ENCODE measurements around the gene ATP1B3.
A peak's percentile ranks its signal among the peaks of the same experiment; 100 is the strongest.

ATP1B3 gene

GRCh38 chr3:141860766-141861513 lies 15.5 kb upstream of the ATP1B3 start:
- DNase-seq = no peak

- no peak for DNase-seq
These were observed 14.1 kb upstream of the ATP1B3 start for GRCh38 chr3:141862279-141862816.

- no peak for DNase-seq
These were observed 13.0 kb upstream of the ATP1B3 start for GRCh38 chr3:141863491-141863890.

GRCh38 chr3:141864281-141864970 lies 12.0 kb upstream of the ATP1B3 start:
- DNase-seq = no peak

GRCh38 chr3:141865101-141865500 lies 11.3 kb upstream of the ATP1B3 start:
- DNase-seq = no peak

GRCh38 chr3:141870091-141870687 lies 6.3 kb upstream of the ATP1B3 start:
- no peak for DNase-seq

GRCh38 chr3:141875374-141875892 lies 1.0 kb upstream of the ATP1B3 start:
- peak; percentile 78 to 81 for DNase-seq

GRCh38 chr3:141875893-141876380 lies 506 bp upstream of the ATP1B3 start:
- no peak for DNase-seq

- DNase-seq = peak; percentile 62 to 82
These were observed 613 bp downstream of the ATP1B3 start for GRCh38 chr3:141876891-141877621.

GRCh38 chr3:141877911-141878310 lies 1.5 kb downstream of the ATP1B3 start:
- DNase-seq = no peak

- DNase-seq = no peak
These were observed 1.9 kb downstream of the ATP1B3 start for GRCh38 chr3:141878326-141878725.

GRCh38 chr3:141878817-141879216 lies 2.4 kb downstream of the ATP1B3 start:
- DNase-seq = no peak

- DNase-seq = no peak
These were observed 5.3 kb downstream of the ATP1B3 start for GRCh38 chr3:141881702-141882101.

- DNase-seq = no peak
These were observed 10.6 kb downstream of the ATP1B3 start for GRCh38 chr3:141887051-141887450.

- DNase-seq = peak in 1 of 2 experiments; percentile 60
These were observed 12.1 kb downstream of the ATP1B3 start for GRCh38 chr3:141888548-141888947.

GRCh38 chr3:141894524-141895176 lies 18.2 kb downstream of the ATP1B3 start:
- DNase-seq = no peak

- DNase-seq = no peak
These were observed 19.3 kb downstream of the ATP1B3 start for GRCh38 chr3:141895731-141896130.

GRCh38 chr3:141898908-141899307 lies 22.5 kb downstream of the ATP1B3 start:
- no peak for DNase-seq

GRCh38 chr3:141900343-141900742 lies 23.9 kb downstream of the ATP1B3 start:
- no peak for DNase-seq

- no peak for DNase-seq
These were observed 25.5 kb downstream of the ATP1B3 start for GRCh38 chr3:141901914-141902313.

- DNase-seq = no peak
These were observed 27.8 kb downstream of the ATP1B3 start for GRCh38 chr3:141904203-141904602.

- no peak for DNase-seq
These were observed 28.7 kb downstream of the ATP1B3 start for GRCh38 chr3:141905129-141905528.

Measured in stimulated activated CD4-positive, alpha-beta T cell treated with anti-CD3 and anti-CD28 coated beads, Interleukin-4, amount 100 ng/mL, for 4 hours (primary cell).